Osteoblast (primary cell): ENCODE measurements around the gene ELMOD3. TPM values are rescaled to one million over a fixed set of nuclear protein-coding genes. Genes with fewer than 3 reads are reported as not detected.

ENCODE experiments used
- DNase-seq: peaks from one replicate; pipeline ENCODE4 v3.0.0; 2011; ENCODE audit warnings: low spot score, mixed read lengths; ENCODE audit not compliant: insufficient read length; ENCODE audit errors: missing footprints
- H2AFZ ChIP-seq: 2 replicates; pipeline ENCODE4 v1.6.0; 2011; ENCODE audit warnings: mild to moderate bottlenecking, low read length
- H3K27ac ChIP-seq: 2 replicates; pipeline ENCODE4 v1.5.1; 2011; ENCODE audit warnings: mild to moderate bottlenecking, low read depth, low read length, moderate library complexity
- H3K27me3 ChIP-seq: 2 replicates; pipeline ENCODE4 v1.6.0; 2012; ENCODE audit warnings: mild to moderate bottlenecking, control low read depth, inconsistent platforms, low read length, moderate library complexity; ENCODE audit not compliant: insufficient read depth
- H3K36me3 ChIP-seq: 2 replicates; pipeline ENCODE4 v1.5.1; 2011; ENCODE audit warnings: mild to moderate bottlenecking, low read length, control low read depth, moderate library complexity; ENCODE audit not compliant: insufficient read depth
- H3K4me1 ChIP-seq: 2 replicates; pipeline ENCODE4 v1.5.1; 2011; ENCODE audit warnings: mild to moderate bottlenecking, low read length, control low read depth, moderate library complexity; ENCODE audit not compliant: insufficient read depth
- H3K4me2 ChIP-seq: 2 replicates; pipeline ENCODE4 v1.6.0; 2011; ENCODE audit warnings: mild to moderate bottlenecking, low read length; ENCODE audit not compliant: insufficient read depth
- H3K4me3 ChIP-seq: fragments of 200-600 bp; sonication (generic); 3 replicates; pipeline ENCODE4 v1.5.1; 2012; ENCODE audit warnings: mild to moderate bottlenecking, low read length, inconsistent platforms; ENCODE audit not compliant: insufficient read depth
- H3K79me2 ChIP-seq: 2 replicates; pipeline ENCODE4 v1.6.0; 2012; ENCODE audit warnings: mild to moderate bottlenecking, low read length, control low read depth, inconsistent platforms; ENCODE audit not compliant: insufficient read depth
- H3K9me3 ChIP-seq: 2 replicates; pipeline ENCODE4 v1.5.1; 2011; ENCODE audit warnings: low read depth, low read length, control low read depth
- H4K20me1 ChIP-seq: 2 replicates; pipeline ENCODE4 v1.6.0; 2012; ENCODE audit warnings: mild to moderate bottlenecking, low read length, control low read depth; ENCODE audit not compliant: insufficient read depth
- CTCF ChIP-seq: IDR thresholded peaks from 2 replicates; pipeline ENCODE4 v1.5.1; 2011; ENCODE audit warnings: mild to moderate bottlenecking, low read depth, low read length, moderate library complexity; ENCODE audit errors: extremely low read depth
- total RNA-seq: library from RNA; depleted of rRNA; stranded (reverse); fragments of >200 nt; gene quantifications from 2 replicates; pipeline ENCODE4 v1.2.3, GENCODE V29; 2012

The ELMOD3 gene
- total RNA-seq, 1 donor: 22.1 TPM

- Histone ChIP-seq H3K4me2 (no peak overlapping the region), H3K4me1 (peaks cover 10% of the 10 kb centered on the region), H4K20me1 (no peaks in the 10 kb centered on the region), H3K4me3 (no peak overlapping the region), H3K79me2 (no peaks in the 10 kb centered on the region), H3K9me3 (no peaks in the 10 kb centered on the region), H3K27me3 (no peaks in the 10 kb centered on the region), H2AFZ (no peak overlapping the region), H3K27ac (no peak overlapping the region), H3K36me3 (peaks cover 17% of the 10 kb centered on the region)
- no peak for TF ChIP-seq CTCF
- DNase-seq: peak; percentile 60
Observed at GRCh38 chr2:85368921-85369320, 14.4 kb downstream of the ELMOD3 start.

GRCh38 chr2:85369500-85369899 is 14.9 kb downstream of the ELMOD3 start:
- Histone ChIP-seq H3K9me3 (no peaks in the 10 kb centered on the region), H2AFZ (no peak overlapping the region), H3K4me1 (peaks cover 10% of the 10 kb centered on the region), H3K27me3 (no peaks in the 10 kb centered on the region), H3K36me3 (peaks cover 17% of the 10 kb centered on the region), H3K4me2 (no peak overlapping the region), H3K79me2 (no peaks in the 10 kb centered on the region), H3K27ac (no peak overlapping the region), H3K4me3 (no peak overlapping the region), H4K20me1 (no peaks in the 10 kb centered on the region)
- no peak for DNase-seq
- no peak for TF ChIP-seq CTCF

GRCh38 chr2:85371045-85371444 is 16.5 kb downstream of the ELMOD3 start:
- DNase-seq: no peak
- Histone ChIP-seq H4K20me1 (no peaks in the 10 kb centered on the region), H3K4me1 (peaks cover 10% of the 10 kb centered on the region), H3K36me3 (peaks cover 20% of the 10 kb centered on the region), H3K4me3 (no peak overlapping the region), H3K79me2 (no peaks in the 10 kb centered on the region), H3K9me3 (no peaks in the 10 kb centered on the region), H2AFZ (no peak overlapping the region), H3K27ac (no peak overlapping the region), H3K27me3 (no peaks in the 10 kb centered on the region), H3K4me2 (no peak overlapping the region)
- no peak for TF ChIP-seq CTCF

- Histone ChIP-seq H3K27ac (no peak overlapping the region), H3K27me3 (no peaks in the 10 kb centered on the region), H2AFZ (no peak overlapping the region), H3K79me2 (no peaks in the 10 kb centered on the region), H3K36me3 (peaks cover 42% of the 10 kb centered on the region), H4K20me1 (no peaks in the 10 kb centered on the region), H3K9me3 (no peaks in the 10 kb centered on the region), H3K4me1 (no peaks in the 10 kb centered on the region), H3K4me2 (no peak overlapping the region), H3K4me3 (no peak overlapping the region)
- DNase-seq: no peak
- no peak for TF ChIP-seq CTCF
Observed at GRCh38 chr2:85376291-85377065, 21.9 kb downstream of the ELMOD3 start.
